Activated B cell treated with CpG ODN at 0.5 μM for 24 hours (primary cell): ENCODE results near the gene ITGB6. TPM values are rescaled to one million over a fixed set of nuclear protein-coding genes. Genes with fewer than 3 reads are reported as not detected.

Experiments used
- ATAC-seq: fragments of 200-7000 bp; cut with Tn5 transposase; one replicate; pipeline ENCODE4 v1.10.0; 2021; ENCODE audit warnings: low read depth, mild to moderate bottlenecking, moderate library complexity
- CTCF ChIA-PET: fragments of 350-600 bp; sonication (Branson Sonifier 250); formaldehyde crosslinking; loops from one replicate; lab custom pipeline; 2021; ENCODE audit warnings: antibody characterized with exemption; lab: Charles Lee
- POLR2A ChIA-PET: fragments of 350-600 bp; sonication (Branson Sonifier 250); formaldehyde crosslinking; loops from one replicate; lab custom pipeline; 2021; ENCODE audit warnings: antibody characterized with exemption; lab: Charles Lee
- DNase-seq: peaks from one replicate; pipeline ENCODE4 v3.0.0; 2022
- H3K27ac Mint-ChIP-seq: one replicate; pipeline ENCODE4 v1.8.0; 2020; ENCODE audit warnings: mixed read lengths
- H3K27me3 Mint-ChIP-seq: one replicate; pipeline ENCODE4 v1.8.0; 2021; ENCODE audit warnings: mixed read lengths
- H3K36me3 Mint-ChIP-seq: one replicate; pipeline ENCODE4 v1.8.0; 2021; ENCODE audit warnings: low read depth, mixed read lengths
- H3K4me1 Mint-ChIP-seq: one replicate; pipeline ENCODE4 v1.8.0; 2021; ENCODE audit warnings: mixed read lengths
- H3K4me3 Mint-ChIP-seq: one replicate; pipeline ENCODE4 v1.8.0; 2020; ENCODE audit warnings: mild to moderate bottlenecking, mixed read lengths
- H3K9me3 Mint-ChIP-seq: one replicate; pipeline ENCODE4 v1.8.0; 2020; ENCODE audit warnings: mixed read lengths
- CTCF ChIP-seq: fragments of 200-600 bp; IDR thresholded peaks from one replicate; pipeline ENCODE4 v1.8.0; 2022; ENCODE audit warnings: antibody characterized with exemption, mild to moderate bottlenecking
- intact Hi-C: fragments of 100-400 bp; cut with micrococcal nuclease; formaldehyde crosslinking; loops from one replicate; pipeline ENCODE4 v1.15.1; 2024
- total RNA-seq: library from RNA; stranded (reverse); gene quantifications from 2 replicates; pipeline ENCODE4 v1.2.3, GENCODE V29; 2022

Gene ITGB6
- total RNA-seq, 1 donor from 2014 or later, result not detected

- no peaks in the 10 kb centered on the region for H3K36me3 Mint-ChIP-seq
- ATAC-seq (no peak), DNase-seq (no peak)
- peaks cover 12% of the 10 kb centered on the region for H3K27me3 Mint-ChIP-seq
- ChIA-PET POLR2A (no interaction called here), CTCF (interaction anchor here (2.4 kb wide), 1 partner anchor 11 kb away, joined by 6 read pairs; no protein-coding TSS in a partner anchor)
- intact Hi-C loops, result no loop called here
- no peaks in the 10 kb centered on the region for H3K9me3 Mint-ChIP-seq
- H3K27ac Mint-ChIP-seq, result no peak overlapping the region
- TF ChIP-seq CTCF, result no peak
- H3K4me3 Mint-ChIP-seq, result no peak overlapping the region
- H3K4me1 Mint-ChIP-seq, result peaks cover 10% of the 10 kb centered on the region
These were observed 20.5 kb upstream of the ITGB6 start for GRCh38 chr2:160220545-160221009.

GRCh38 chr2:160220026-160220425, 20.0 kb upstream of the ITGB6 start:
- POLR2A ChIA-PET, result no interaction called here
- H3K9me3 Mint-ChIP-seq, result no peaks in the 10 kb centered on the region
- ATAC-seq (no peak), DNase-seq (no peak)
- no peaks in the 10 kb centered on the region for H3K36me3 Mint-ChIP-seq
- no peak overlapping the region for H3K27ac Mint-ChIP-seq
- H3K27me3 Mint-ChIP-seq, result peaks cover 13% of the 10 kb centered on the region
- TF ChIP-seq CTCF, result no peak
- intact Hi-C loops, result no loop called here
- H3K4me1 Mint-ChIP-seq, result peaks cover 10% of the 10 kb centered on the region
- CTCF ChIA-PET, result interaction anchor here (2.4 kb wide), 1 partner anchor 10 kb away, joined by 6 read pairs; no protein-coding TSS in a partner anchor
- no peak overlapping the region for H3K4me3 Mint-ChIP-seq

GRCh38 chr2:160214461-160215445, 14.7 kb upstream of the ITGB6 start:
- peaks cover 21% of the 10 kb centered on the region for H3K27me3 Mint-ChIP-seq
- H3K36me3 Mint-ChIP-seq, result no peaks in the 10 kb centered on the region
- DNase-seq, result no peak
- intact Hi-C loops, result no loop called here
- H3K4me3 Mint-ChIP-seq, result no peak overlapping the region
- ChIA-PET CTCF (interaction anchor here (1.7 kb wide), 1 partner anchor 104 kb away, joined by 6 read pairs; no protein-coding TSS in a partner anchor), POLR2A (no interaction called here)
- no peak overlapping the region for H3K27ac Mint-ChIP-seq
- H3K4me1 Mint-ChIP-seq, result peaks cover 11% of the 10 kb centered on the region
- TF ChIP-seq CTCF, result no peak
- H3K9me3 Mint-ChIP-seq, result no peaks in the 10 kb centered on the region
- no peak for ATAC-seq

GRCh38 chr2:160213511-160213910, 13.4 kb upstream of the ITGB6 start:
- H3K27ac Mint-ChIP-seq, result no peak overlapping the region
- DNase-seq (no peak), ATAC-seq (no peak)
- no peaks in the 10 kb centered on the region for H3K9me3 Mint-ChIP-seq
- intact Hi-C loops, result no loop called here
- H3K27me3 Mint-ChIP-seq, result peaks cover 21% of the 10 kb centered on the region
- ChIA-PET POLR2A (no interaction called here), CTCF (interaction anchor here (1.7 kb wide), 1 partner anchor 103 kb away, joined by 6 read pairs; no protein-coding TSS in a partner anchor)
- H3K4me1 Mint-ChIP-seq, result peaks cover 16% of the 10 kb centered on the region
- H3K36me3 Mint-ChIP-seq, result no peaks in the 10 kb centered on the region
- H3K4me3 Mint-ChIP-seq, result no peak overlapping the region
- TF ChIP-seq CTCF, result no peak
